EH (cell line): ENCODE data around the gene LTO1.
"Not testable (repeated sequence)": the region's sequence is repeated elsewhere in the genome, so short reads cannot be mapped to it uniquely, and the experiment has no call there.

Experiments used
- DNase-seq: peaks from one replicate; pipeline ENCODE4 v3.0.0-alpha.2; 2015; ENCODE audit warnings: low read depth

The LTO1 gene

DNA sequence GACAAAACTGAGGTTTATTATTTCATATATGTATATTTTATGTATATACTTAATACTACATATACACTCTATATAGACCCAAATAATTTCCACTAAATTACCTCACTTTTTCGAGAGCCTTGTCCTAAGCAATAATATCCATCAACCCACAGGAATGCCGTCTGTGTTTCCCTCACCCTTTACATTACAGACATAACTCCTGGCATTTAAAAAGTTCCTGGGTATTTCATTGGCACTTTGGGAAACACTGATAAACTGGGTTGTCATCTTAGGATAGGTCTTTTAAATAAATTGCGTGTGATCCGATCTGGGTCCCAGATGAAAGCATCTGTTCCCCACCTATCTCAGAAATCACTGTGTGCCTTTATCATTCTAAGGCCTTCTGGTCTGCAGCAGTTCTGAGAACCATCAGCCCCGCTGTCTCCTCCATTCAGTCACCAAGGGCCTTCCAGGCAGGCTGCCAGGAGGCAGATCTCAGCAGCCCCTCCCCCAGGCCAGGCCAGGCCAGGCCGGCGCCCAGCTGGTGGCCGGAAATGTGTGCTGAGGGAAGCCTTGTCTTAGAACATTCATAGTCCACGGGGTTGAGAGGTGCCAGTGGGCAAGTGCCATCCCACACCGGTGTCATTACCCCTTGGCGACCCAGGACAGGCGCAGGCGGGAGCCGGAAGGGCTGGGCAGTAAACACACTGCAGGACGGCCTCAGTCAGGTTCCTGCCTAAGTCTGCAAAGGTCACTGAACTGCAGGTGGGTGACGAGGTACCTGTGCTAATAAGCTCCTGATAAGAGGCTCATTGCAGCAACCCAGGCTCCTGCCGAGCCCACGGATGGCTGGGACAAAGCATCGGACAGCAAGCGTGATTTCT lies 25.4 kb upstream of the LTO1 start:
- peak; percentile 80 for DNase-seq

DNA sequence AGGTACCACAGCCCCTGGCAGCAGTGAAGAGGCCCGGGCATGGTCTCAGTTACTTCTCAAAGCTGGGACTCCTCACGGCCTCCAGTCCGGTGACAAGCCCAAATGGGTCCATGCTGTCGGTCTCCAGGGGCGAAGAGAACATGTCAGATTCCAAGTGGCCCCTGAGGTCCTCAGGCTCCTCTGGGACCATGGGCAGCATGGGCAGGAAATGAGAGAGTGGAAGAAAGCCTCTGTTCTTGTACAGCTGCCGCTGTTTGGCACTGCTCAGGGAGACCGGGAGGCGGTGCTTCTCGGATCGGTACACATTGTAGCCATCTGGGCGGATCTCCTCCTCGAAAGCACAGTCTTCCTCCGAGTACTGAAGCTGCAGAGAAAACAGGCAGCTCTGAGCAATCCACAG lies 24.1 kb upstream of the LTO1 start:
- peak; percentile 12 for DNase-seq

DNA sequence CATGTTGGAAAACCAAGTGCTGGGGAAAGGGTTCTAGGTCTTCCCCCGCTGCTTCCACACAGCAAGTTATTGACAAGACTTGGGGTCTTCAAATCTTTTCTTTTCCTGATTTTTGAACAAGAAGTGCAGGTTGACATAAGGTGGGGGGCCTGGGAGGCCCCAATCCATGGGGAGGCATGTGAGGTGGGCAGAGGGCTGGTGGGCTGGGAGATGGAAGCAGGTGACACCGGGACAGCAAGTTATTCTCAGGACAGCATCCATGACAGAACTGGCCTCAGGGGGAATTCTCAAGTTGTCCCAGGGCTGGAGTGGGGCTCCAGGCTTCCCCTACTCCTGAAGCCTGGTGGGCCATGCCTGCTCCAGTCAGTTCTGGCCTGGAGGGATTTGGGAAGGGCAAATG lies 23.2 kb upstream of the LTO1 start:
- no peak for DNase-seq

DNA sequence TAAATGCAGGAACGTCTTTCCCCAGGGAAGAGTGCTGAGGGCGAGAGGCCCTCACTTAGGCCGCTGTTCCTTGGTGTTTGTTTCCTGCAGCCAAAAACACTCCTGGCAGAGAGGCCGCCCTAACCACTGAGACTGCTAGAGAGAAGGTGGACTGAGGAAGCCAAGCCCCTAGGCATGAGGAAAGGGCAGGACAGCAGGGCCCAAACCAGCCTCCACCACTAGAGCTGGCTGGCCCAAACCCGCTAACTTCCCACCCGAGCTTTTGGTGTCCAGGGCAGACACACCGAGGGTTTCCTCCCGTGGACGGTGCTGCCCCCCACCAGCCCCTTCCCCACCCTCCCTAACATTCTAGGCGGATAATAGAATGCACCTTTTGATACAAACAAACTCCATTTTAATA lies 22.7 kb upstream of the LTO1 start:
- no peak for DNase-seq

DNA sequence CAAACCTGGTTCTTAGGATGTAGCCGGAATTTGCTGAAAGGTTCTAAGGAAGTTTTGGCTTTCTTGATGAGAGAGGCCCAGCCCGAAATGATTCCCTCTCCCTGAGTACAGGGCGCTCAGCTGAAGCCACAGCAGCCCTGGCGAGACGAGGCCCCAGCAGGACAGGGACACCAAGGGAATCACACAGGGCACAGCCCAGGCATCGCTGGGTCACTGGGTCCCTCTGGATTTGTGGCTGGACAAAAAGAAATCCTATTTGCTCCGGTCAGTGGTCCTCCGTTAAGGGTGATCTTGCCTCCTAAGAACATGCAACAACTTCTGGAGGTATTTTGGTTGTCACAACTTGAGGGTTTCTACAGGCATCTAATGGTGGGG lies 22.3 kb upstream of the LTO1 start:
- DNase-seq: no peak

DNA sequence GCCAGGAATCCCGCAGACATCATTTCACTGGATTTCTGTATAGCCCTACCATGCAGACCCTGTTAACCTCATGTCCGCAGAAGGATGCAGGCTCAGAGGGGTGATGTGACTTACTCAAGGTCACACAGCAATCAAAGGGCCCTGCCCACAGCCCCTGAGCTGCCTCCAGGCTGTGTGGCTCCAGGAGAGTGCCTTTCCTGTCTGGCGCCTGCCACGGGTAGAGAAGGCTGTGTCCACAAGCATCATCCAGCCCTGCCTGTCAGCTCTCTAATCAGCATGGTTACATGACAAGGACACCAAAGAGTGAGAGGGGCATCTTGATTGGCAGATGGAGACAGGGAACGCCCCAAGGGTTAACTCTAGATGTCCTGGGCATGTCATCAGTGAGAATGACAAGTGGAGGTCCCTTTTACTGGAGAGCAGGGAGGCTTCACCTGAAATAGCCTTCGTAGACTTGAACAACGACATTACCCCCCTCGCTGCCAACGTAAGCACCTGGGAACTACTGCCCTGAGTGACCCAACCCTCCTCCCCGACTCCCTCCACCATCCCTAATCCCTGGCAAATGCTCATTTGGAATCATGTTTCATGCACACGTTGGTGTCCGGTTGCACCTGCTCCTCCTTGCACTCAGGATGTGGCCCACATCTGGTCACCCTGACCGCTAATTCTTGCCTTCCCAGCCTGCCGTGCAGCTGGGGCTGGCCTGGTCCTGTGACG lies 21.8 kb upstream of the LTO1 start:
- DNase-seq: no peak

DNA sequence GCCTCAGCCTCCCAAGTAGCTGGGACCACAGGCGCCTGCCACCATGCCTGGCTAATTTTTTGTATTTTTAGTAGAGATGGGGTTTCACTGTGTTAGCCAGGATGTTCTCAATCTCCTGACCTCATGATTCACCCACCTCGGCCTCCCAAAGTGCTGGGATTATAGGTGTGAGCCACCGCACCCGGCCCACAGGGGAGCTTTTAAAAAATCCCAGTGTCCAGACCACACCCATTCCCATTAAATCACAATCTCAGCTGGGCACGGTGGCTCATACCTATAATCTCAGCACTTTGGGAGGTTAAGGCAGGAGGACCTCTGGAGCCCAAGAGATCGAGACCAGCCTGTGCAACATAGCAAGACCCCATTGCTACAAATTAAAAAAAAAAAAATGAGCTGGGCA lies 20.8 kb upstream of the LTO1 start:
- DNase-seq: not testable (repeated sequence)

DNA sequence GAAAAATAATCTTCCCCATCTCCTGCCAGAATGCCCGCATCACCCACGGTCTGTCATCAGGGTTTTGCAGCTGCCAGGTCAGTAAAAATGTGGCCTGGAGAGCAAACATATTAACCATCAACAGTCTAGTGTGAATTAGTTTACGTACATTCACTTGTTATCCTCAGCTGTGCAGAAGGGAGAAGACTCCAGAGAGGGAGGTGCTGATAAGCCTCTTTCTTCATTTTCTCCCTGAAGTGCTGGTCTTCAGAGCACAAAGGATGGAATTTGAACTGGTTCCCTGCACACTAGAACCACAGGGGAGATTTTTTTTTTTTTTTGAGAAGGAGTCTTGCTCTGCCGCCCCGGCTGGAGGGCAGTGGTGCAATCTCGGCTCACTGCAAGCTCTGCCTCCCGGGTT lies 20.4 kb upstream of the LTO1 start:
- DNase-seq: no peak

DNA sequence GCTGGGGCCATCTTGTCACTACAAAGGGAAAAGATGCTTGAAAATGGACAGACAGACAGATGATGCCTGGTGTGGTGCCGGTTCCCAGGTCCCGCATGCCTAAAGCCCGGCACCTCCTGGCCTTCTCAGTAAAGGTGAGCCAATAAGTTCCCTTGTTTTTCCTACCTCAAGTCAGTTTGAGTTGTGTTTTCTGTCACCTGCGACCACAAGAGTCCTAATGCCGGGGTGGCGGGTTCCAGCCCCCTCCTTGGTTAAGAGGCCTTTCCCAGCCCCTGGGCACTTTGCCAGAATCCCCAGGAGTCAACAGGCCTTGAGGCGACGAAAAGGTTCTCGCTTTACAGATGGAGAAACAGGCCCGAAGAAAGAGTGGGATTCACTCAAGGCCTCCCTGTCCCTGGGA lies 19.6 kb upstream of the LTO1 start:
- DNase-seq: no peak

DNA sequence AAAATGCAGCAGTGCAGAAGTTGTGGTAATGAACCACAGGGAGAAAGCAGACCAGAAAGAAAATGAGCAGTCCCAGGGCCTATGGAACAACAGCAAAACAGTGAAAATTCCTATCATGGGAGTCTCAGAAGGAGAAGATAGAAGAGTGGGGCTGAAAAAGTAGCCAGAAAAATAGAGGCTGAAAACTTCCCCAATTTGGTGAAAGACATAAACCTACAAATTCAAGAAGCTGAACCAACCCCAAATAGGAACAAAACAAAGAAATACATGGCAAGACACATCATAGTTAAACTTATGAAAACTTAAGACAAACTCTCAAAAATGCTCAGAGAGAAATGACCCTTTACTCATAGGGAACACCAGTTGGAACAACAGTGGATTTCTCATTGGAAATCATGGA lies 17.3 kb upstream of the LTO1 start:
- no peak for DNase-seq

DNA sequence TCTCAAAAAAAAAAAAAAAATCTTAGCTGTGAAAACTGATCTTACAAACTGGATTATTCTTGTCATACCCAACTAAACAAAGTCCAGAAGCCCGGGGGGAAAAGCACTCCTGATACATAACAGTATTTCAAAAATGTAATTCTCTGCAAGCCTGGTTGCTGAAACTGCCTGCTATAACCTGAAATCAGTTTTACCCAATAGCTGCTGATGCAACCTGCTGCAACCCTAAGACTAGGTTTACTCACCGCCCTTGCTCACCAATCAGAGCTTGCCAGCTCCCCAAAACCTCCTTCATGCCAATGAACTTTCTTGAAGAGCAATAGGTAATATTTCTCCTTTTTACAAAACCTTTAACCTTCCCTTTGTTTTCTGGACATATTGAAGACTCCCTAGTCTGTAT lies 16.3 kb upstream of the LTO1 start:
- peak; percentile 52 for DNase-seq

DNA sequence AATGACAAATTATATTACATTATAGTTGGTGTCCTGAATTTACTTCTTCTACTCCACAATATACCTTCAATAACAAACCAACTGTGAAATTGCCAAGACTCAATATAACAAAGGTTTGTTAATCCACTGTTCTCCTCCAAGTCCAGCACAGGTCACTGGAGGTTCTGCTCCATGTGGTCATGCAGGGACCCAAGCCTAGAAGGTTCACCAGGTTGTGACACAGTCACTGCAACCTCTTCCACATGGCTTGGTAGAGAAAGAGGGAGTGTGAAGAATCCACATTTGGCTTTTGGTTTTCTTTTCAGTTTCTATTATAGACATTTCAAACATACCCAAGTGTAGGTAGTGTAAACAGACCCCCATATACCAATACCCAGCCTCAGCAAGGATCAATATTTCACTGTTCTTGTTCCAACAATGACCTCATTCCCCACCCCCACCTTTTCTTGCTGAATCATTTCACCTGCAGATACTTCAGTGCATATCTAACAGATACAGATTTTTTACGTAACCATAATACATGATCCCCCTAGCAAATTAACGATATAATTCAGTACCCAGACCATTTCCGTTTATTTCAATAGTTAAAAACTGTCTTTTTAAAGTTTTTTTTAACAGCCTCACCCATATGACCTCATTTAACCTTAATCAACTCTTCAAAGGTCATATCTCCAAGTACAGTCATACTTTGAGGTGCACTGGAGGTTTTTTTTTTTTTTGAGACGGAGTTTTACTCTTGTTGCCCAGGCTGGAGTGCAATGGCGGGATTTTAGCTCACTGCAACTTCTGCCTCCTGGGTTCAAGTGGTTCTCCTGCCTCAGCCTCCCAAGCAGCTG lies 14.5 kb upstream of the LTO1 start:
- no peak for DNase-seq

DNA sequence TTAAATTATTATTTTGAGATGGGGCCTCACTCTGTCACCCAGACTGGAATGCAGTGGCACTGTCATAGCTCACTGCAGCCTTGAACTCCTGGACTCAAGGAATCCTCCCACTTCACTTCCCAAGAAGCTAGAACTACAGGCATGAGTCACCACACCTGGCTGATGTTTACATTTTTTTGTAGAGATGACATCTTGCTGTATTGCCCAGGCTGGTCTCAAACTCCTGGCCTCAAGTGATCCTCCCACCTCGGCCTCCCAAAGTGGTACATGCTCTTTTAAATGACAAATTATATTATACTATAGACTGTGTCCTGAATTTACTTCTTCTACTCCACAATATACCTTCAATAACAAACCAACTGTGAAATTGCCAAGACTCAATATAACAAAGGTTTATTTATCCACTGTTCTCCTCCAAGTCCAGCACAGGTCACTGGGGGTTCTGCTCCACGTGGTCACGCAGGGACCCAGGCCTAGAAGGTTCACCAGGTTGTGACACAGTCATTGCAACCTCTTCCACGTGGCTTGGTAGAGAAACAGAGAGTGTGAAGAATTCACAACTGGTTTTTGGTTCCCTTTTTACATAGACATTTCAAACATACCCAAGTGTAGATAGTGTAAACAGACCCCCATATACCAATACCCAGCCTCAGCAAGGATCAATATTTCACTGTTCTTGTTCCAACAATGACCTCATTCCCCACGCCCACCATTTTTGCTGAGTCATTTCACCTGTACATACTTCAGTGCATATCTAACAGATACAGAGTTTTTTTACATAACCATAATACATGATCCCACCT lies 13.0 kb upstream of the LTO1 start:
- DNase-seq: not testable (repeated sequence)

DNA sequence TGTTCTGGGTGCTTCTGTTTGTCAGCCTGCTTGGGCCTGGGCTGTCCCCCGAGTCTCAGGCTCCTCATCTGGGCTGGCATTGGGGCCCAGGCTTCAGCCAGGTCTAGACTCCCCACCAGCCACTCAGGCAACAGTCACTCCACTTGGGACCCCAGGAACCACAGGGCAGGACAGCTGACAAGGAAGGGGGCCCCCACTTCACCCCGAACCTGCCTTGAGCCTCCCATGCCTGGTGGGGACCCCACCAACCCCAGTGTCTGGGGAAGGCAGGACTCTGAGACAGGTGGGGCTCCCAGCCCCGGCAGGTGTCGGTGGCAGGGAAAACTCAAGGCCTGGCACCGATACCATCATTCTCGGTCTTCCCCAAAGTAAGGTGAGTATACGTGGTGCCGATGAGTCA lies 11.7 kb upstream of the LTO1 start:
- DNase-seq: no peak

DNA sequence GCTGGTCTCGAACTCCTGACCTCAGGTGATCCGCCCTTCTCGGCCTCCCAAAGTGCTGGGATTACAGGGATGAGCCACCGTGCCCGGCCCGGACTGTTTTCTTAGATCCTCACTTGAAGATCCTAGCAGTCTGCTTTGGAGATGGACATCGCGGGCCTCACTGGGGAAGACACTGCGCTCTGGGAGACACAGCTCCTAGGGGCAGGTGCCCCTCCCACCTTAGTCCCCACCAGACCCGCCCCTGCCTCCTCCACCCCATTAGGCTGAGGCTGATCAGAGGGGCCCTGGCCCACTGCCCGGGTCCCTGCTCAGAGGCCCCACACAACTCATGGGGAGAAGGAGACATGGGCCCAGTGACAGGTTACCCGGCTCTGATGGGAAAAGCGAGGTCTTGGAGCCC lies 11.3 kb upstream of the LTO1 start:
- no peak for DNase-seq

DNA sequence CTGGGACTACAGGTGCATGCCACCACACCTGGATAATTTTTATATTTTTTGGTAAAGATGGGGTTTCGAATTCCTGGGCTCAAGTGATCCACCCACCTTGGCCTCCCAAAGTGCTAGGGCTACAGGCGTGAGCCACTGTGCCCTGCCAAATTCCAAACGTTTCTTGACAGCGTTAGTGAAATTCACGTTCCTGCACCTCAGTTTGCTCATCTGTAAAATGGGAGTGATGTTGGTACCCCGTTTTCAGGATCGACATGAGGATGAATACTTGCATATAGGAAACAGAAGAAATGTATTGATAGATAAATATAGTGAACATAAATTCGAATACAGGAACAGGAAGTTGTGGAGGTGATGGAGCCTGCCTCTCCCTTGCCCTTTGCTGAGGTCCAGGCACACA lies 10.2 kb upstream of the LTO1 start:
- DNase-seq: no peak

DNA sequence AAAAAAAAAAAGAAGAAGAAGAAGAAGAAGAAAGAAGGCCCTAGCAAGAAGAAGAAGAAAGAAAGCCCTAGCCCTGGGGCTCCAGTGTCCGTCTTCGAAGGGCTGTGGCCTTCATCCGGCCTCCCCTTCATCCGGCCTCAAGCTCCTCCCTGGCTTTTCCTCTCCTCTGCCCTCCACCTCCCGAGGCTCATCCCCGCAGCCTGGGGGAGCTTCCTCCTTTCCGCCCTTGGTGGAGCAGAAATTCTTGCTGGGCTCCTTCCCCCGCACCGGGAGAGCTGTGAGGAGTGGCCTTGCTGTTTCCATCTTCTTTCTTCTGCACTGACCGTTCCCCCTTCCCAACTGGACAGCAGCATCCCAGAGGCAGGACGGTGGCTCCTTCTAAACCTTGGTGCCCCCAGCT lies 9.5 kb upstream of the LTO1 start:
- no peak for DNase-seq

DNA sequence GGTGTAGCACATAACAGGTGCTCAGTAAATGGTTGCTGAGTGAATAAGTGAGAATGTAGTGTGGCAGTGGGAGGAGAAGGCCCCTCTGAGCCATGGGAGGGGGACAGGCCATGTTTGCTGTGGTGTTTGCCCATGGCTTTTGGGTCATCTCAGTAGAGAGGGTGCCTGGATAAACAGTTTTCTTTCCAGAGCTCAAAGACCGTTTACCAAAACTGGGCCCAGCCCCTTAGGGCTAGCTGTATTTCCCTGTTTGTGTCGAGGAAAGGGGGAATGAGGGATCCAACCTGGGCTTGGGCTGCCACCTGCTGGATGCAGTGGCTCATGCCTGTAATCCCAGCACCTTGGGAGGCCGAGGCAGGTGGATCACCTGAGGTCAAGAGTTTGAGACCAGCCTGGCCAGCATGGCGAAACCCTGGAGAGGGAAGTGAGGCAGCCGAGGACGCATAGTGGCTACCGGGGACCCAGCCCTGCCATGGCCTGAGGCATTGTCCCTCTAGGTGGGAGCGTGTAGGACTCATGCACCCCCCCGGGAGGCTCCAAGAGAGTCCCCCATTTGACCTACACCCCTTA lies 8.7 kb upstream of the LTO1 start:
- DNase-seq: peak; percentile 34

DNA sequence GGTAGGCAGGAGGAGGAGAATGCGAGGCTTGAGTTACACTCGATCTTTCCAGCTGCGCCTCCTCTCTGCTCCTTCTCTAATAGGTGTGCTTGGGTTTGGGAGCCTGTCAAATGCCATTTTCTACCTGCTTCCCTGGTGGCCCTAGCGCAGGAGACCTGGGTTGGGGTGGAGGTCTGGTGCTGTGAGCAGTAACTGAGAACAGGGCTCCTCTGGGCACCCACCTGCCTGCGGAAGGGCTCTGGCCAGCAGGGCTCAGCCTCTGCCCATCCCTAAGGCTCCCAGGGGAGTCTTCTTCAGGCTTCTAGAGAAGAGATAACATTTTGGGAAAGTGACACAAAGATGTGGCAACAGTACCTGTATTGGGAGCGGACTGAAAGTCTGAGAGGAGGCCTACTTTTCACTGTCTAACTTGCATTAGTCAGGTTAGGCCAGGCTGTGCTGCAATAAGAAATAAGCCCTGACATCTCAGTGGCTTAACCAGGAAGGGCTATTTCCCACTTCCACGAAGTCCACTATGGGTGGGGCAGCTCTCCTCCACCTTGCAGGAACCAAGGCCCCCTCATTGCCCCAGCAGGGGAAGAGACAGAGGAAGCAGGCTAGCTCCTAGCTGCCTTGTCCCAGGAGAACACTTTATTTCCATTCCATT lies 7.7 kb upstream of the LTO1 start:
- no peak for DNase-seq

DNA sequence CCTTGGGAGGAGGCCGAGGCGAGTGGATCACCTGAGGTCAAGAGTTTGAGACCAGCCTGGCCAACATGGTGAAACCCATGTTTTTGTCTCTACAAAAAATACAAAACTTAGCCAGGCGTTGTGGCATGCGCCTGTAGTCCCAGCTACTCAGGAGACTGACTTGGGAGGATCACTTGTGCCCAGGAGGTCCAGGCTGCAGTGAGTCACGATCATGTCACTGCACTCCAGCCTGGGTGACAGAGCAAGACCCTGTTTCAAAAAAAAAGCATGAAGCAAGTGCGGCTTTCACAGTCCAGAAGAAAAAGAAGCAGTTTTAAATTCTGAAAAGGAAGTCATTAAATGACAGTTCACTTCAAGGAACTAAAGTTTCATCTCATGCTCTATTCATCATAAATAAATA lies 7.1 kb upstream of the LTO1 start:
- no peak for DNase-seq

DNA sequence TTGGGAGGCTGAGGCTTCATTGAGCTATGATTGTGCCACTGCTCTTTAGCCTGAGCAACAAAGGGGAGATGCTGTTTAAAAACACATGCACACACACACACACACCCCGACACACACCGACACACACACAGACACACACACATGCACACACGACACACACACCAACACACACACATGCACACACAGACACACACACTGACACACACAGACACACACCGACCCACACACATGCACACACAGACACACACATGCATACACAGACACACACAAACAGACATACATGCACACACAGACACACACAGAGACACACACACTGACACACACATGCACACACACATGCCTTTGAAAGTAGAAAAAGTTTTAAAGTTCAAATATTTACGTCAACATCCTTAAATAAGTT lies 5.5 kb upstream of the LTO1 start:
- no peak for DNase-seq
